GM18526 (cell line): ENCODE measurements around the gene LTA.
A peak's percentile ranks its signal among the peaks of the same experiment; 100 is the strongest.

ENCODE experiments used
- POLR2A ChIP-seq: IDR thresholded peaks from 3 replicates; pipeline ENCODE4 v1.6.1; 2011; ENCODE audit not compliant: insufficient read length; ENCODE audit errors: extremely low read depth

Gene LTA

DNA sequence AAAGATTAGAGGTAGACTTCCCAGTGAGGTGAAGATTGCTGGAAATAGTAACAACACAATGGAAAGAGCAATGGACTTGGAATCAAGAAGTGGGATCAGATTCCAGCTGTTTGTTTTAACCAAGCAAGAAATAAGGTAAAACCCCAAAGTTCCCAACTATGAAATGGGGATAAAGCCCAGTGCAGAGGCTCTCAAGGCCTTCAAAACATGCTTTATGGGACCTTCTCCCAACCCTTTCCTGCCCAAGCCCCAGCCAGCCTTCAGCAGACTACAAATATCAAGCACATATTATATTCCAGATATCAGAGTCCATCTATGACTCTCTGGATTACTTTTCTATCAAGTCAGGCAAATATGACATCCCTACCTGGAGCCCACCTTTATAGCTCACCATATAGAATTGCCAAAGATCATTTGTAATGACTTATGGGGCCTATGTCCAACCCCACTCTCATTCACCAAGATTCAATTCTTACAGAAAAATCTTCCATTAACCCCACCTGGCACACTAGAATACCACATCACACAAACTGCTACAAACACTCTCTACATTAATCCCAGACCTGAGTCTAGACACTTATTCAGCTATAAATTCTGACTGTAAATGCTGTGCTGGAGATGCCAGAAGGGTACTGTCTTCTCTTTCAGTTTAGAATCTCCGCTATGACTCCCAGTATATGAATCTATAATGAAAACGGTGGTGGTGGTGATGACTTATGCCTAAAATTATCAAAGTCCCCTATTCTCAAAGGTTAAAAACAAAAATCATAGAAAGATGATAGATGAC is 36.4 kb upstream of the LTA start:
- no peak for TF ChIP-seq POLR2A

DNA sequence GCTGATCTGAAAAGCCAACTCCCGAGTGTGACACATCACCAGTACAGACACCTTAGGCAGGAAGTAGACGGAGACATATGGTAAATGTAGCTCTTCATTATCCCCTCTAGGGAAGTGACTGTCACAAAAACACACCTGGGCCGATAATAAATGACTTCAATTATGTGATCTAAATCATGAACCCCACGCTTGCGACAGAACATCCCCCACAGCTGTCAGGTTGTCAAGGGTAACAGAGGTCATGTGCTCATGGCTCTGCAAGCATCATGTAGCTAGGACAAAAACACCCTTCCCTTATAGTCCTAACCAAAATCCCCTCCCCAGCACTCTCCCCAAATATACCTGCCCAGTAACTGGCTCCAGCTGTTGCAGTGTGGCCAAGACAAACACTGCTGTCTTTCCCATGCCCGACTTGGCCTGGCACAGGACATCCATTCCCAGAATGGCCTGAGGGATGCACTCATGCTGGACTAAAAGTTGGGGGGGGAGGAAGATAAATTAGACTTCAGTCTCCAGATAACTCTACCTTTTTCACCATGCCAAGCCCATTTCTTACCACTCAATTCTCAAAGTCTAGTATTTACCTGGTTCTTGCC is 33.2 kb upstream of the LTA start:
- no peak for TF ChIP-seq POLR2A

GRCh38 chr6:31540640-31541039 is 31.4 kb upstream of the LTA start:
- no peak for TF ChIP-seq POLR2A

GRCh38 chr6:31541059-31541657 is 30.9 kb upstream of the LTA start:
- no peak for TF ChIP-seq POLR2A

GRCh38 chr6:31541658-31542521 is 30.2 kb upstream of the LTA start, which contains the start of gene DDX39B:
Gene DDX39B, minus strand, starts transcription at chr6:31542003. Its CDS starts 1,471 bp downstream, at chr6:31540532.
- TF ChIP-seq POLR2A = peak; percentile 89

- TF ChIP-seq POLR2A = no peak
Observed at GRCh38 chr6:31543639-31544038, 28.4 kb upstream of the LTA start.

- TF ChIP-seq POLR2A = no peak
Observed at GRCh38 chr6:31544676-31545075, 27.4 kb upstream of the LTA start.

DNA sequence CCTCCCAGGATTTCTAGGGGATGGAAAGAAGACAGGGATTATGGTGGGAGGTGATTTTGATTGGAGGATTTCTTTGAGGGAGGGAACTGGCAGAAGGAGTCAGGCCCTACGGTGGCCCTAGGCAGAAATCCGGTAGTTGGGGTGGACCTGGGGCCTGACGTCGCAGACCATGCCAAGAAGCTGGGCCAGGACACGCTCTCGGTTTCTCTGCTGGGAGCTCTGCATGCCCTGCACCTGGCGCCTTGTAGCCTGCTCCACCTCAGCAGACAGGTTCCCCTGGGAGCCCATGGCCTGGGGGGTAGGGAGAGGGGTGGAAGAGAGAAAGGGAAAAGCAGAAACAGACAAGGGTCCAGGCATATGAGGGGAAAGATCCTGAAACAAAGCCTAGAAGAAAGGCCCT is 26.8 kb upstream of the LTA start:
- no peak for TF ChIP-seq POLR2A

DNA sequence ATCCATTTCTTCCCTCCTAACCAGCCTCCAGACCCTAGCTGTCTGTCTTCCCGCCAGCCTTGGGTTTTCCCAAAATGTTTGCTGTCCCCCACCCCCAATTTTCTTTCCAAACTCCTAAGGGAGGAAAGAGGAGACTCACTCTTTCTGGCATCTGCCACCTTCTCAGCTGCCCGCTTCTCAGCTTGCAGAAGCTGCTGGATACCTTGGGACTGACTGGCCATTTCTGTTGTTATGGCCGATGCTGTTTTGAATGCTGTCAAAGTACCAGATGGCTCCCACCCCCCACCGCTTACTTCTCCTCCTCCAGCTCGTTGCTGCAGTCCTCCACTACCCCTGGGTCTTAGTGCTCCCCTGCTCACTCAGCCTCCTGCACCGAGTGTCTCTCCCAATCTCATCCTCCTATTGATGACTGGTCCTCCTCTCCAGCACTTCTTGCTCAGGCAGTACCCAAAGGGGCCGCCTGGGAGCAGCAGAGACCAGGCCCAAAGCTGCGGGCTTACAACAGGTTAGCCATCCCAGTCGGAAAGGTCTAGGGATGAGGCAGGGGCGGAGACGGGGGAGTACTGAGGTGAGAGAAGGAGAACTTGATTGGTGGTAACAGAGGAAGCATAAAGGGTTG is 25.6 kb upstream of the LTA start, which contains the start of gene ATP6V1G2:
ATP6V1G2 (minus strand) TSS at position 270 of the 619 bp plus-strand sequence; CDS start at position 221, 49 bp downstream.
- no peak for TF ChIP-seq POLR2A

GRCh38 chr6:31546958-31547726 is 24.9 kb upstream of the LTA start, which contains the start of gene NFKBIL1:
Gene NFKBIL1, plus strand, starts transcription at chr6:31547608. Its CDS starts 87 bp downstream, at chr6:31547695.
- peak; percentile 49 for TF ChIP-seq POLR2A

DNA sequence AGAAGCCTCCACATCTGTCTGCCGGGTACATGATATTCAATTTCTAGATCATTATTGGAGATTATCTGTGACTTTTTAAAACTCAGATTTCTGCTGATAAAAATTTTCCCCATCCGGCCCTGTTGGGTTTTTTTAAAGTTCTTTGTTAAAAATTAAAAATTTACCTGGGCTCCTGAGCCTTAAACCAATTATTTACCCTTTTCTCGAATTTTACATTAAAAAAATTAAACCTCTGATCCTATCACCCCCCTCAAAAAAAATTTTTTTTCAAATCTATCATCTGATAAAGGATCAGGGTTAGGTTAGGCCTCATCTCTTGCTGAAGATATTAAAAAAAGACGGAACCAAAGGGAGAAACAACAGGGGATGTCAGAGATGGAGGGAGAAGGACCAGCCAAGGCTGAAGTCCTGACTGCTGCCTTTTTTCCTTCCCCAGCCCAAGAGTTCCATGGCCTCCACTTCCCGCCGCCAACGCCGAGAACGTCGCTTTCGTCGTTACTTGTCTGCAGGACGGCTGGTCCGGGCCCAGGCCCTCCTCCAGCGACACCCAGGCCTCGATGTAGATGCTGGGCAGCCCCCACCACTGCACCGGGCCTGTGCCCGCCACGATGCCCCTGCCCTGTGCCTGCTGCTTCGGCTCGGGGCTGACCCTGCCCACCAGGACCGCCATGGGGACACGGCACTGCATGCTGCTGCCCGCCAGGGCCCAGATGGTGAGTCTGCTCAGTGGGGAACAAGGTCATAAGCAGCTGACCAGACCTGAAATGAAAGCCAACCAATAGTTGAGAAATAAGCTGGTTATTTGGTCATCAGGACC is 24.2 kb upstream of the LTA start:
- no peak for TF ChIP-seq POLR2A

- TF ChIP-seq POLR2A = no peak
Observed at GRCh38 chr6:31548544-31548873, 23.6 kb upstream of the LTA start.

GRCh38 chr6:31556307-31556706 is 15.8 kb upstream of the LTA start:
- TF ChIP-seq POLR2A = no peak
